Measurements from ENCODE around the gene YEATS4. TPM values are rescaled to one million over a fixed set of nuclear protein-coding genes. Genes with fewer than 3 reads are reported as not detected.

The YEATS4 gene
- polyA plus RNA-seq, 2 of the 4 experiments (the other 2 are of a cell fraction) = 41.7 to 70.1 TPM

- CTCF ChIA-PET = interaction anchor here (0.6 to 1.6 kb wide), 3 partner anchors 13 to 256 kb away, joined by 3 to 4 read pairs (median 3); no protein-coding TSS in a partner anchor
- Histone ChIP-seq H3K4me1 (peaks cover 17% of the 10 kb centered on the region; the same call in 2 of the 3 replicates), H3K27ac (no peak overlapping the region), H3K4me3 (no peak overlapping the region), H3K9me3 (no peaks in the 10 kb centered on the region), H3K4me2 (no peak overlapping the region)
- POLR2A ChIA-PET = no interaction called here
- no peak for DNase-seq (ENCODE audit: low read depth in 1 of 2, low spot score in 1 of 2)
- 97% methylated on average over 1 of the region's 1 CpG for WGBS (ENCODE audit: missing lambda C conversion rate)
- ATAC-seq = no peak
- FAIRE-seq = no peak
- TF ChIP-seq ZFP36 (IDR thresholded peaks at IDR 0.05; ENCODE audit: borderline replicate concordance, partially characterized antibody) (no peak), CTCF (IDR thresholded peaks at IDR 0.05) (no peak), ESRRA (IDR thresholded peaks at IDR 0.05; ENCODE audit: borderline replicate concordance, low read length) (no peak)
- TF ChIP-seq, protein P1, sequence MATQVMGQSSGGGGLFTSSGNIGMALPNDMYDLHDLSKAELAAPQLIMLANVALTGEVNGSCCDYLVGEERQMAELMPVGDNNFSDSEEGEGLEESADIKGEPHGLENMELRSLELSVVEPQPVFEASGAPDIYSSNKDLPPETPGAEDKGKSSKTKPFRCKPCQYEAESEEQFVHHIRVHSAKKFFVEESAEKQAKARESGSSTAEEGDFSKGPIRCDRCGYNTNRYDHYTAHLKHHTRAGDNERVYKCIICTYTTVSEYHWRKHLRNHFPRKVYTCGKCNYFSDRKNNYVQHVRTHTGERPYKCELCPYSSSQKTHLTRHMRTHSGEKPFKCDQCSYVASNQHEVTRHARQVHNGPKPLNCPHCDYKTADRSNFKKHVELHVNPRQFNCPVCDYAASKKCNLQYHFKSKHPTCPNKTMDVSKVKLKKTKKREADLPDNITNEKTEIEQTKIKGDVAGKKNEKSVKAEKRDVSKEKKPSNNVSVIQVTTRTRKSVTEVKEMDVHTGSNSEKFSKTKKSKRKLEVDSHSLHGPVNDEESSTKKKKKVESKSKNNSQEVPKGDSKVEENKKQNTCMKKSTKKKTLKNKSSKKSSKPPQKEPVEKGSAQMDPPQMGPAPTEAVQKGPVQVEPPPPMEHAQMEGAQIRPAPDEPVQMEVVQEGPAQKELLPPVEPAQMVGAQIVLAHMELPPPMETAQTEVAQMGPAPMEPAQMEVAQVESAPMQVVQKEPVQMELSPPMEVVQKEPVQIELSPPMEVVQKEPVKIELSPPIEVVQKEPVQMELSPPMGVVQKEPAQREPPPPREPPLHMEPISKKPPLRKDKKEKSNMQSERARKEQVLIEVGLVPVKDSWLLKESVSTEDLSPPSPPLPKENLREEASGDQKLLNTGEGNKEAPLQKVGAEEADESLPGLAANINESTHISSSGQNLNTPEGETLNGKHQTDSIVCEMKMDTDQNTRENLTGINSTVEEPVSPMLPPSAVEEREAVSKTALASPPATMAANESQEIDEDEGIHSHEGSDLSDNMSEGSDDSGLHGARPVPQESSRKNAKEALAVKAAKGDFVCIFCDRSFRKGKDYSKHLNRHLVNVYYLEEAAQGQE (IDR thresholded peaks at IDR 0.05) = no peak
These were observed 23.5 kb downstream of the YEATS4 start for GRCh38 chr12:69383074-69383473.

DNA sequence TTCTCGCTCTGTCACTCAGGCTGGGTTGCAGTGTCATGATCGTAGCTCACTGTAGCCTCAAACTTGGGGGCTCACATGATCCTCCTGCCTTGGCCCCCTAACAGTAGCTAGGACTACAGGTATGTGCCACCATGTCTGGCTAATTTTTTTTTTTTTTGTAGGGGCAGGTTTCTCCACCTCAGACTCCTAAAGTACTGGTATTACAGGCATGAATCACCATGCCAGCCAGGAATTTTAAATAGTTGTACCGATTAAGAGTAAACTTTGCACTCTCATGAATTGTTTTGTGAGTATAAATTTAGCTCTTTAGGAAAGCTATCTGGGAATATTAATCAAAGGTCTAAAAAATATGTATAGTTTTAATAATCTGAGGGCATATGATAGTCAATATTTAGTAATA lies 25.5 kb downstream of the YEATS4 start:
- POLR2A ChIA-PET = no interaction called here
- H3K9me3 ChIP-seq = no peaks in the 10 kb centered on the region
- peaks cover 24% of the 10 kb centered on the region for H3K4me1 ChIP-seq
- FAIRE-seq (no peak), DNase-seq (ENCODE audit: low read depth in 1 of 2, low spot score in 1 of 2) (no peak), ATAC-seq (no peak)
- H3K27ac ChIP-seq = peak overlapping the region in 1 of 2 experiments; percentile 25; a peak in 1 of 6 replicates
- TF ChIP-seq ZNF302 (CRISPR knock-in tag; IDR thresholded peaks at IDR 0.05) (no peak), HDAC2 (IDR thresholded peaks at IDR 0.05) (no peak), CHD4 (IDR thresholded peaks at IDR 0.05; ENCODE audit: borderline replicate concordance) (no peak), HOXB5 (CRISPR knock-in tag; IDR thresholded peaks at IDR 0.05) (no peak), BCL3 (IDR thresholded peaks at IDR 0.05) (no peak), SREBF2 (IDR thresholded peaks at IDR 0.05) (no peak)
- TF ChIP-seq, protein P2, sequence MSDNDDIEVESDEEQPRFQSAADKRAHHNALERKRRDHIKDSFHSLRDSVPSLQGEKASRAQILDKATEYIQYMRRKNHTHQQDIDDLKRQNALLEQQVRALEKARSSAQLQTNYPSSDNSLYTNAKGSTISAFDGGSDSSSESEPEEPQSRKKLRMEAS (IDR thresholded peaks at IDR 0.05) = no peak
- CTCF ChIA-PET = interaction anchor here (1.1 to 1.7 kb wide), 5 partner anchors 27 to 255 kb away, joined by 3 to 10 read pairs (median 6); partner anchors contain the start of gene FRS2
- 0 out of 3 replicates have a peak overlapping the region, but pooled peaks have one; percentile 8 for H3K4me2 ChIP-seq
- WGBS (ENCODE audit: missing lambda C conversion rate) = 67% methylated on average over 3 of the region's 3 CpGs
- no peak overlapping the region for H3K4me3 ChIP-seq

- Histone ChIP-seq H3K27ac (no peak overlapping the region), H3K4me1 (peaks cover 28% of the 10 kb centered on the region), H3K4me2 (no peak overlapping the region), H3K9me3 (no peaks in the 10 kb centered on the region), H3K4me3 (no peak overlapping the region)
- POLR2A ChIA-PET = no interaction called here
- WGBS (ENCODE audit: missing lambda C conversion rate) = 92% methylated on average over 2 of the region's 2 CpGs
- CTCF ChIA-PET = interaction anchor here (0.7 to 9.4 kb wide), 5 partner anchors 30 to 282 kb away, joined by 3 to 78 read pairs (median 3); partner anchors contain the start of gene FRS2
- TF ChIP-seq MAFK (IDR thresholded peaks at IDR 0.05; ENCODE audit: partially characterized antibody) = peak; percentile 25
- TF ChIP-seq PBX3 (IDR thresholded peaks at IDR 0.05) = no peak
- DNase-seq (ENCODE audit: low read depth in 1 of 2, low spot score in 1 of 2) = no peak
- no peak for FAIRE-seq
- ATAC-seq = no peak
These were observed 27.4 kb downstream of the YEATS4 start for GRCh38 chr12:69386921-69387320.

All from A549 (cell line).